Activated CD8-positive, alpha-beta memory T cell treated with anti-CD3 and anti-CD28 coated beads, Interleukin-2, amount 50 U/mL, for 24 hours (primary cell): ENCODE measurements around the gene CMIP.
"Not testable (repeated sequence)": the region's sequence is repeated elsewhere in the genome, so short reads cannot be mapped to it uniquely, and the experiment has no call there.

Source experiments
- DNase-seq: peaks from one replicate; pipeline ENCODE4 v3.0.0-alpha.2; 2020; ENCODE audit errors: extremely low read depth

CMIP gene

GRCh38 chr16:81444448-81445121 lies at the start of gene CMIP:
TSS of gene CMIP (plus strand) at chr16:81444808.
- DNase-seq: peak; percentile 31

GRCh38 chr16:81394966-81395655 lies 49.5 kb upstream of the CMIP start:
- no peak for DNase-seq

GRCh38 chr16:81397058-81397878 lies 47.3 kb upstream of the CMIP start:
- DNase-seq: no peak

- no peak for DNase-seq
Observed at GRCh38 chr16:81397879-81398520, 46.6 kb upstream of the CMIP start.

GRCh38 chr16:81399909-81400308 lies 44.7 kb upstream of the CMIP start:
- no peak for DNase-seq

- no peak for DNase-seq
Observed at GRCh38 chr16:81401035-81401950, 43.3 kb upstream of the CMIP start.

GRCh38 chr16:81403208-81403600 lies 41.4 kb upstream of the CMIP start:
- DNase-seq: no peak

GRCh38 chr16:81403601-81404391 lies 40.8 kb upstream of the CMIP start:
- DNase-seq: peak; percentile 54

- DNase-seq: not testable (repeated sequence)
Observed at GRCh38 chr16:81405002-81405401, 39.6 kb upstream of the CMIP start.

GRCh38 chr16:81405702-81406113 lies 38.9 kb upstream of the CMIP start:
- no peak for DNase-seq

- DNase-seq: no peak
Observed at GRCh38 chr16:81408409-81408950, 36.1 kb upstream of the CMIP start.

- DNase-seq: no peak
Observed at GRCh38 chr16:81409016-81409556, 35.5 kb upstream of the CMIP start.

- no peak for DNase-seq
Observed at GRCh38 chr16:81410643-81411293, 33.8 kb upstream of the CMIP start.

- no peak for DNase-seq
Observed at GRCh38 chr16:81413245-81413990, 31.2 kb upstream of the CMIP start.

- no peak for DNase-seq
Observed at GRCh38 chr16:81415751-81416150, 28.9 kb upstream of the CMIP start.

GRCh38 chr16:81416749-81417148 lies 27.9 kb upstream of the CMIP start:
- DNase-seq: no peak

GRCh38 chr16:81417210-81417609 lies 27.4 kb upstream of the CMIP start:
- DNase-seq: no peak

- DNase-seq: no peak
Observed at GRCh38 chr16:81419806-81420205, 24.8 kb upstream of the CMIP start.
